IMR-90 (cell line): ENCODE results near the gene HOXA13.

ENCODE experiments used
- CEBPB ChIP-seq: IDR thresholded peaks from 2 replicates; pipeline ENCODE4 v1.6.1; 2012; ENCODE audit warnings: low read depth, low read length, improper control_type of control experiment
- MAZ ChIP-seq: IDR thresholded peaks from 2 replicates; pipeline ENCODE4 v1.6.1; 2012; ENCODE audit warnings: low read depth, mild to moderate bottlenecking, low read length, improper control_type of control experiment, moderate library complexity, borderline replicate concordance
- NFE2L2 ChIP-seq: fragments of 150-350 bp; IDR thresholded peaks from 2 replicates; pipeline ENCODE4 v1.6.1; 2016; ENCODE audit warnings: low read depth, mild to moderate bottlenecking, low read length
- POLR2A ChIP-seq: IDR thresholded peaks from 2 replicates; pipeline ENCODE4 v1.6.1; 2012; ENCODE audit warnings: mild to moderate bottlenecking, low read depth, low read length
- RAD21 ChIP-seq: IDR thresholded peaks from 2 replicates; pipeline ENCODE4 v1.6.1; 2012; ENCODE audit warnings: low read length, improper control_type of control experiment
- TF ChIP-seq, protein P1 (sequence below): conservative IDR thresholded peaks from 2 replicates; pipeline ENCODE4 v1.5.1; 2012; ENCODE audit warnings: mild to moderate bottlenecking, low read depth, low read length, improper control_type of control experiment
- TF ChIP-seq, protein P2 (sequence below): fragments of 150-350 bp; IDR thresholded peaks from 2 replicates; pipeline ENCODE4 v1.6.1; 2017; ENCODE audit warnings: mild to moderate bottlenecking, antibody characterized with exemption, low read length, low read depth

DNA sequence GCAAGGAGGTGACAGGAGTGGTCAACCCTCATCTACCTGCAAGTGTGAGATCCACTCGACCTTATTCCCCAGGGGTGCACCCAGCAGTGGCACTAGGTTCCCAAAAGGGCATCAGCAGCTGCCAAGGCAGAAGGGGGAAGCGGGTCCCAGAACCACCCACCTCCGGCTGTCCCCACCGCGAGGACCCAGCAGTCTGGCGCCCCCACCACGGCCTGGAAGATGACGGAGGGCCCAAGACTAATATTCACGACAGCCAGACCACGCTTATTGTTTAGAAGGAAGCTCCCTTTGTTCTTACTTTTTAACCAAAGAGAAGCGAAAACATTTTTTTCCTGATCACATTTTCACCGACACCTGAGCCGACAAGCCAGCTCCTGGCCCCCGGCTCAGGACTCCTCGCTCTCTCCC is 39.1 kb upstream of the HOXA13 start:
- TF ChIP-seq, protein P1, sequence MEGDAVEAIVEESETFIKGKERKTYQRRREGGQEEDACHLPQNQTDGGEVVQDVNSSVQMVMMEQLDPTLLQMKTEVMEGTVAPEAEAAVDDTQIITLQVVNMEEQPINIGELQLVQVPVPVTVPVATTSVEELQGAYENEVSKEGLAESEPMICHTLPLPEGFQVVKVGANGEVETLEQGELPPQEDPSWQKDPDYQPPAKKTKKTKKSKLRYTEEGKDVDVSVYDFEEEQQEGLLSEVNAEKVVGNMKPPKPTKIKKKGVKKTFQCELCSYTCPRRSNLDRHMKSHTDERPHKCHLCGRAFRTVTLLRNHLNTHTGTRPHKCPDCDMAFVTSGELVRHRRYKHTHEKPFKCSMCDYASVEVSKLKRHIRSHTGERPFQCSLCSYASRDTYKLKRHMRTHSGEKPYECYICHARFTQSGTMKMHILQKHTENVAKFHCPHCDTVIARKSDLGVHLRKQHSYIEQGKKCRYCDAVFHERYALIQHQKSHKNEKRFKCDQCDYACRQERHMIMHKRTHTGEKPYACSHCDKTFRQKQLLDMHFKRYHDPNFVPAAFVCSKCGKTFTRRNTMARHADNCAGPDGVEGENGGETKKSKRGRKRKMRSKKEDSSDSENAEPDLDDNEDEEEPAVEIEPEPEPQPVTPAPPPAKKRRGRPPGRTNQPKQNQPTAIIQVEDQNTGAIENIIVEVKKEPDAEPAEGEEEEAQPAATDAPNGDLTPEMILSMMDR, result no peak
- TF ChIP-seq, protein P2, sequence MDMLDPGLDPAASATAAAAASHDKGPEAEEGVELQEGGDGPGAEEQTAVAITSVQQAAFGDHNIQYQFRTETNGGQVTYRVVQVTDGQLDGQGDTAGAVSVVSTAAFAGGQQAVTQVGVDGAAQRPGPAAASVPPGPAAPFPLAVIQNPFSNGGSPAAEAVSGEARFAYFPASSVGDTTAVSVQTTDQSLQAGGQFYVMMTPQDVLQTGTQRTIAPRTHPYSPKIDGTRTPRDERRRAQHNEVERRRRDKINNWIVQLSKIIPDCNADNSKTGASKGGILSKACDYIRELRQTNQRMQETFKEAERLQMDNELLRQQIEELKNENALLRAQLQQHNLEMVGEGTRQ, result no peak
- no peak for TF ChIP-seq RAD21
- no peak for TF ChIP-seq POLR2A
- no peak for TF ChIP-seq CEBPB
- TF ChIP-seq NFE2L2, result no peak
- no peak for TF ChIP-seq MAZ
